Measurements from ENCODE around the gene SGK1. TPM values are rescaled to one million over a fixed set of nuclear protein-coding genes. Genes with fewer than 3 reads are reported as not detected.

Gene SGK1
- total and polyA plus RNA-seq, 2 donors (not counting 1 experiment from before 2014, with no cell fraction given) = 37.3 to 57.8 TPM

- peaks cover 29 to 33% of the 10 kb centered on the region in 2 donors for H3K4me1 ChIP-seq (ENCODE audit: control insufficient read depth in 2 of 2, insufficient read depth in 2 of 2, low read length in 2 of 2)
- TF ChIP-seq CTCF (IDR thresholded peaks at IDR 0.05) = no peak
- Mint-ChIP-seq H3K4me3 (peak overlapping the region; percentile 95), H3K27me3 (peaks cover 12% of the 10 kb centered on the region), H3K4me1 (peaks cover 43% of the 10 kb centered on the region), H3K27ac (peak overlapping the region; percentile 87), H3K9me3 (ENCODE audit: insufficient read depth) (no peaks in the 10 kb centered on the region)
- peak overlapping the region; percentile 76 for H3K9ac ChIP-seq (ENCODE audit: low read length)
- peak overlapping the region; percentile 98 for H3K4me2 ChIP-seq (replicated peaks; ENCODE audit: low read depth, low read length, poor library complexity, severe bottlenecking)
- ATAC-seq (ENCODE audit: low read depth) (no peak), DNase-seq (peak; percentile 54)
- peaks cover 0 to 11% of the 10 kb centered on the region in 2 experiments for H3K36me3 ChIP-seq (replicated peaks in 1 of 2; ENCODE audit: control extremely low read depth in 1 of 2, control insufficient read depth in 1 of 2, extremely low read depth in 1 of 2, insufficient read depth in 2 of 2, low read length in 1 of 2)
- no peaks in the 10 kb centered on the region for H3K27me3 ChIP-seq (replicated peaks in 1 of 4; ENCODE audit: control extremely low read depth in 1 of 4, control insufficient read depth in 3 of 4, insufficient read depth in 4 of 4, low read length in 3 of 4)
- no peaks in the 10 kb centered on the region for H3K9me3 ChIP-seq (ENCODE audit: control extremely low read depth in 1 of 3, control insufficient read depth in 2 of 3, insufficient read depth in 1 of 3, low read length in 2 of 3)
- ChIA-PET CTCF (interaction anchor here (1.3 to 9.2 kb wide), 6 partner anchors 36 to 764 kb away, joined by 3 to 187 read pairs (median 14); no protein-coding TSS in a partner anchor), POLR2A (interaction anchor here (0.6 to 3.0 kb wide), 2 partner anchors 24 to 464 kb away, joined by 3 to 11 read pairs; no protein-coding TSS in a partner anchor)
- peak overlapping the region; percentile 71 to 78 (median 75) for H3K4me3 ChIP-seq (ENCODE audit: control extremely low read depth in 1 of 5, extremely low read depth in 1 of 5, insufficient read depth in 1 of 5, low read depth in 2 of 5, low read length in 4 of 5)
- peak overlapping the region; percentile 93 for H2AFZ ChIP-seq (ENCODE audit: insufficient read depth, low read depth, low read length, poor library complexity, severe bottlenecking)
- intact Hi-C loops (cut with micrococcal nuclease) = loop anchor here (5.0 kb wide), 3 partner anchors 141 to 1006 kb away; partner anchors contain the start of genes HBS1L, MYB and SGK1
- 11% methylated on average over 29 of the region's 35 CpGs for WGBS (ENCODE audit: insufficient coverage)
- H4K20me1 ChIP-seq (ENCODE audit: control insufficient read depth, insufficient read depth, low read length, poor library complexity, severe bottlenecking) = no peaks in the 10 kb centered on the region
- H3K79me2 ChIP-seq (ENCODE audit: control insufficient read depth, insufficient read depth, low read length) = peaks cover 3% of the 10 kb centered on the region
- no peak overlapping the region for H3K27ac ChIP-seq (ENCODE audit: low read length in 2 of 2)
Measured at GRCh38 chr6:134176264-134176975, 141.5 kb downstream of the SGK1 start.
